A549 (cell line): Measurements from ENCODE around the gene PNPLA6.

Experiments
- KDM5A ChIP-seq: fragments of 200-600 bp; sonication (generic); IDR thresholded peaks from 2 replicates; pipeline ENCODE4 v1.6.1; 2016; ENCODE audit warnings: antibody characterized with exemption, mild to moderate bottlenecking
- RNF2 ChIP-seq: fragments of 200-600 bp; sonication (generic); IDR thresholded peaks from 2 replicates; pipeline ENCODE4 v1.6.1; 2016; ENCODE audit warnings: low read depth, mild to moderate bottlenecking, antibody characterized with exemption, moderate library complexity, borderline replicate concordance
- TF ChIP-seq, protein P1 (sequence below): fragments of >200 bp; sonication (Bioruptor Twin); formaldehyde crosslinking; IDR thresholded peaks from 3 replicates; pipeline ENCODE4 v1.5.1; 2016

DNA sequence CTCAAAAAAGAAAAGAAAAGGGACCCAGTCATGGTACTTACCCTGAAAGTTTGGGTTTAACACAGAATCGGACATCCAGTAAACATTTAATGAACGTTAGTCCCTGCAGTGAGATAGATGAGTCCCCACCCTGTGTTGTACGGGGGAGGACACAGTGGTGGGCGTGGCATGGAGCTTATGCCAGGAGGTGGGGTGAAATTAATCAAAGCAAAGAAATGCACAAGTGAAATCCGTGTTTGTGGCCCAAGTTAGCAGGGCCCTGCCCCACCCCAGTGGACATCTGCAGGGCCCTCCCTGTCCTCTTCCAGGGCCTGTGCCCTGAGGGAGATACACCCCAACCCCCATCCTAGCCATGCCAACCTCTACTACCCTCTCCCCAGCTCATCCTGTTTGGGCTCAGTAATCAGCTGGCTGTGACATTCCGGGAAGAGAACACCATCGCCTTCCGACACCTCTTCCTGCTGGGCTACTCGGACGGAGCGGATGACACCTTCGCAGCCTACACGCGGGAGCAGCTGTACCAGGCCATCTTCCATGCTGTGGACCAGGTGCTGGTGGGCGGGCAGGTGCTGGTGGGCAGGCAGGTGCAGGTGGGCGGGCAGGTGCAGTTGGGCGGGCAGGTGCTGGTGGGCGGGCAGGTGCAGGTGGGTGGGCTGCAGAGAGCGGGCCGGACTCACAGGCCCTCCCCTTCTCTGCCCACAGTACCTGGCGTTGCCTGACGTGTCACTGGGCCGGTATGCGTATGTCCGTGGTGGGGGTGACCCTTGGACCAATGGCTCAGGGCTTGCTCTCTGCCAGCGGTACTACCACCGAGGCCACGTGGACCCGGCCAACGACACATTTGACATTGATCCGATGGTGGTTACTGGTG, 9.2 kb upstream of the PNPLA6 start:
- TF ChIP-seq, protein P1, sequence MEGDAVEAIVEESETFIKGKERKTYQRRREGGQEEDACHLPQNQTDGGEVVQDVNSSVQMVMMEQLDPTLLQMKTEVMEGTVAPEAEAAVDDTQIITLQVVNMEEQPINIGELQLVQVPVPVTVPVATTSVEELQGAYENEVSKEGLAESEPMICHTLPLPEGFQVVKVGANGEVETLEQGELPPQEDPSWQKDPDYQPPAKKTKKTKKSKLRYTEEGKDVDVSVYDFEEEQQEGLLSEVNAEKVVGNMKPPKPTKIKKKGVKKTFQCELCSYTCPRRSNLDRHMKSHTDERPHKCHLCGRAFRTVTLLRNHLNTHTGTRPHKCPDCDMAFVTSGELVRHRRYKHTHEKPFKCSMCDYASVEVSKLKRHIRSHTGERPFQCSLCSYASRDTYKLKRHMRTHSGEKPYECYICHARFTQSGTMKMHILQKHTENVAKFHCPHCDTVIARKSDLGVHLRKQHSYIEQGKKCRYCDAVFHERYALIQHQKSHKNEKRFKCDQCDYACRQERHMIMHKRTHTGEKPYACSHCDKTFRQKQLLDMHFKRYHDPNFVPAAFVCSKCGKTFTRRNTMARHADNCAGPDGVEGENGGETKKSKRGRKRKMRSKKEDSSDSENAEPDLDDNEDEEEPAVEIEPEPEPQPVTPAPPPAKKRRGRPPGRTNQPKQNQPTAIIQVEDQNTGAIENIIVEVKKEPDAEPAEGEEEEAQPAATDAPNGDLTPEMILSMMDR = no peak
- TF ChIP-seq RNF2 (no peak), KDM5A (no peak)
